ENCODE measurements around the gene DUS4L. TPM values are rescaled to one million over a fixed set of nuclear protein-coding genes. Genes with fewer than 3 reads are reported as not detected.
"Not testable (repeated sequence)": the region's sequence is repeated elsewhere in the genome, so short reads cannot be mapped to it uniquely, and the experiment has no call there.

The DUS4L gene, protein sequence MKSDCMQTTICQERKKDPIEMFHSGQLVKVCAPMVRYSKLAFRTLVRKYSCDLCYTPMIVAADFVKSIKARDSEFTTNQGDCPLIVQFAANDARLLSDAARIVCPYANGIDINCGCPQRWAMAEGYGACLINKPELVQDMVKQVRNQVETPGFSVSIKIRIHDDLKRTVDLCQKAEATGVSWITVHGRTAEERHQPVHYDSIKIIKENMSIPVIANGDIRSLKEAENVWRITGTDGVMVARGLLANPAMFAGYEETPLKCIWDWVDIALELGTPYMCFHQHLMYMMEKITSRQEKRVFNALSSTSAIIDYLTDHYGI
- total RNA-seq (2014; rRNA removed; shearing (Covaris generic); ENCODE audit: low replicate concordance): 13.1 and 26.4 TPM in 2 replicates

DNA sequence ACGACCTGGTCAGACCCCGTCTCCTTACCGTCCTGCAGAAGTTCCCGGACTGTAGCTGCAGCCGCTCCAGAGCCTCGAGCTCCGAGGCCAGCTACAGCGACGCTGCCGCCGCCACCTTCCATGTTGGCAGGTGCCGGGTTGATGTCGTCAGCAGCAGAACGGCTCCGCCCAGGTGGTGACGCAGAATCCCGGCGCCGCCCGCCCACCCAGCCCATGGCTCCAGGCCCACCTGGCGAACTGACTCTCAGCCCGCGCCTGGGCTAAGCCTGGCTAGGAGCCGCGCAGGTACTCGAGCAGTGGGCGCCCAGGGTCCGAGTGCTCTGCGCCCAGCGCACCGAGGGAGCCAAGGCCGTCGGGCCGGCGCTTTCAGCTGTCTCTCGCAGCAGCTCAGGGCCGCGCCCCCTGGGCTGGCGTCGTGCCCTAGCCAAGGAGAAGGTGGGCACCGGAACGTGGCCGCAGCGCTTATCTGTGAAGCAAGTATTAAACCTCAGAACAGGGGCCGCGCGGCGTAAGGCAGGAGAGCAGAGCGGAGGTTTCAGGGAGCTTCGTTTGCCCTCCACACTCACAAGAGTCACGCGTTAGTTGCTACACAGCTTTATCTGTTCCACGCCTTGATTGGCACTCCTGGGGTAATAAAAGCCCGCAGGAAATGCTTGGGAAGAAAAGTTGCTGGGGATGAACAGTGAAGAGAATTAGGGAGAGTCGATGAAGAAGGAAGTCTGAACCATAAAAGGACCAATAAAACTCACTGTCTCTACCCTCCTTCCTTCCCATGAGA lies at the start of gene DUS4L, which contains the start of gene COG5:
TSS of gene DUS4L (plus strand) at position 197 of the 778 bp plus-strand sequence. CDS start 3,100 bp downstream, outside the sequence.
TSS of gene COG5 (minus strand) at position 146 of the 778 bp plus-strand sequence. CDS start at position 122, 24 bp downstream.
- peak; percentile 81 for DNase-seq (ENCODE audit: low read depth)
- in situ Hi-C loops (cut with HindIII; ENCODE audit: low pct_unique_long_range_greater_than_20kb, low sequenced_read_pairs): no loop called here

DNA sequence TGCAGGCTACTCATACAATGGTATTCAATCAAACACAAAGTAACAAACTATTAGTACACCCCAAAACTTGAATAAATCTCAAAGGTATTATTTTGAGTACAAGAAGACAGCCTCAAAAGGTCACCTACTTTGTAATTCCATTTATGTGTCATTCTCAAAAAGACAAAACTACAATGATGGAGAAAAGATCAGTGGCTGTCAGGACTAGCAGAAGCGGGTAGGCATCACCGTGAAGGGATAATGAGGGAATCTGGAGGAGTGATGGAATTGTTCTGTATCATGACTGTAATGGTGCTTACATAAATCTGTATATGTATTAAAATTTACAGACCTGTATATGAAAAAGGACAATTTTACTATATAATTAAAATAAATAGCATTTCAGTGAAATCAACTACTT lies 37.1 kb upstream of the DUS4L start:
- in situ Hi-C loops (cut with HindIII; ENCODE audit: low pct_unique_long_range_greater_than_20kb, low sequenced_read_pairs): no loop called here
- DNase-seq (ENCODE audit: low read depth): no peak

DNA sequence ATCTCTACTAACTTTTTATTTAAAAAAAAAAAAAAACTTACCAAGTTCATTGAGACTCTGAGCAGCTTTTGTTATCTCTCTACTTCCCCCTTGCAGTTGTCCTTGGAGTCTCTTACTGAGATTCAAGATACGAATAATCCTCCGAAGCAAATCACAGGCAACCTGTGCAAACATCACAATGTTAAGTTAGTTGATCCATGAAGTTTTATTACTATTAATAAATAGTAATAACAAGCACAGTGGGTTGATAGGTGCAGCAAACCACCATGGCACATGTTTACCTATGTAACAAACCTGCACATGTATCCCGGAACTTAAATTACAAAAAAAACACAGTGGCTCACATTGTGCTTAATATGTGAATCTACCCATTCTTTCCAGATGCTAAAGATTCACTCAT lies 36.6 kb upstream of the DUS4L start:
- no peak for DNase-seq (ENCODE audit: low read depth)
- in situ Hi-C loops (cut with HindIII; ENCODE audit: low pct_unique_long_range_greater_than_20kb, low sequenced_read_pairs): no loop called here

DNA sequence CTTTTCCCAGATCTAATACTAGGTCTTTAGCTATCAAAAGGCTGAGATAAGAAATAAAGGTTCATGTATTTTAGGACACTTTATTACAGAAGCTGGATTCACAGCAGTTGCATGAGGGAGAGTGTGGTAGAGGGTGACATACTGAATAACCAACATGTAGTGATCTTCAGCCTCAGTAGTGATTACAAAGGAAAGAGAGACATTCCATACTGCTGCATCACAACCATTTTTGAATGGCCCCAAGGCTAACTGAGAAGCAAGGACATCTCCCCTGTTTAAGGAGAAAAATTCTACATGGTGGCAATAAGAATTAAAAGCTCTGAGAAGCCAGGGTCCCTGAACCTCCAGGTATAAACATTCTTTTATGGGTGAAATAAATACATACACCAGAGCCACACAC lies 35.3 kb upstream of the DUS4L start:
- DNase-seq (ENCODE audit: low read depth): no peak
- in situ Hi-C loops (cut with HindIII; ENCODE audit: low pct_unique_long_range_greater_than_20kb, low sequenced_read_pairs): no loop called here

DNA sequence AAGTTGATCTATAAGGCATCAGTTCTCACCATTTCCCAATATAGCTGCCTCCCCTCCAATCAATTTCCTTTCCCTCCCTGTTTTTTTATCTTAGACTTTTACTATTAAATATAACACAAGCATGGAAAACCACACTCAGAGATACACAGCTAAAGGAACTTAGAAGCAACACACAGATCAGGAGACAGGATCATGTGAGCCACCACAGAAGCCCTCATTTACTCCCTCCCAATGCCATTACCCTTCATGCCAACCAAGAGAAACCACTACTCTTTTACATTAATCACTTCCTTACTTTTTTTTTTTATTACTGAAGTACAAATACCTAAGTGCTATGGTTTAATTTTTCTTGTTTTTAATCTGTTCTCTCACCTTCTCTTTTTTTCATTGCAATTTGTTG lies 33.0 kb upstream of the DUS4L start:
- no peak for DNase-seq (ENCODE audit: low read depth)
- in situ Hi-C loops (cut with HindIII; ENCODE audit: low pct_unique_long_range_greater_than_20kb, low sequenced_read_pairs): no loop called here

DNA sequence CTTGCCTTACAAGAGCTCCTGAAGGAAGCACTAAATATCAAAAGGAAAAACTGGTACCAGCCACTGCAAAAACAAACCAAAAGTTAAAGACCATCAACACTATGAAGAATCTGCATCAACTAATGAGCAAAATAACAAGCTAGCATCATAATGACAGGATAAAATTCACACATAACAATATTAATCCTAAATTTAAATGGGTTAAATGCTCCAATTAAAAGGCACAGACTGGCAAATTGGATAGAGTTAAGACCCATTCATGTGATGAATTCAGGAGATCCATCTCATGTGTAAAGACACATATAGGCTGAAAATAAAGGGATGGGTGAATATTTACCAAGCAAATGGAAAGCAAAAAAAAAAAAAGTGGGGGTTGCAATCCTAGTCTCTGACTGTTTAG lies 29.6 kb upstream of the DUS4L start:
- in situ Hi-C loops (cut with HindIII; ENCODE audit: low pct_unique_long_range_greater_than_20kb, low sequenced_read_pairs): no loop called here
- DNase-seq (ENCODE audit: low read depth): no peak

DNA sequence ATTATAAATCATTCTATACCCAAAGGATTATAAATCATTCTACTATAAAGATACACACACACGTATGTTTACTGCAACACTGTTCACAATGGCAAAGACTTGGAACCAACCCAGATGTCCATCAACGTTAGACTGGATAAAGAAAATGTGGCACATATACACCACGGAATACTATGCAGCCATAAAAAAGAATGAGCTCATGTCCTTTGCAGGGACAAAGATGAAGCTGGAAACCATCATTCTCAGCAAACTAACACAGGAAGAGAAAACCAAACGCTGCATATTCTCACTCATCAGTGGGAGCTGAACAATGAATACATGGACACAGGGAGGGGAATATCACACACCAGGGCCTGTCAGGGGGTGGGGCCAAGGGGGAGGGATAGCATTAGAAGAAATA lies 26.5 kb upstream of the DUS4L start:
- in situ Hi-C loops (cut with HindIII; ENCODE audit: low pct_unique_long_range_greater_than_20kb, low sequenced_read_pairs); DNase-seq (ENCODE audit: low read depth): not testable (repeated sequence)

DNA sequence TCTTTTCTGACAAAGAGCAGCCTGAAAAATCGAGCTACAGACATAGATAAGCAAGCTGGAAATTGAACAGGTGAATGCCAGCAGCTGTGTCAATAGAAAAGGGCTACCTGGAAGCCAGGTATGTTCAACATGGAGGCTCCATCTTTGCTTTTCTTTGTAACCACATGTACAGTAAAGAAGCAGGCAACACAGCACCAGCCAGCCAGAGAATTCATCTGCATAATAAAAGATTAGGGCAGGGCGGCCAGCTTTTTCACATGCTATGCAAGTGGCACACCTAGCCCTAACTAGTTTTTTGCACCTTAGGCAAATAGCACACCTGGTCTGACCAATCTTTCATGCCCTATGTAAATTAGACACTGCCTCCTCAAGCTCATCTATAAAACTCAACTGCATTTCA lies 25.8 kb upstream of the DUS4L start:
- DNase-seq (ENCODE audit: low read depth): no peak
- in situ Hi-C loops (cut with HindIII; ENCODE audit: low pct_unique_long_range_greater_than_20kb, low sequenced_read_pairs): no loop called here

DNA sequence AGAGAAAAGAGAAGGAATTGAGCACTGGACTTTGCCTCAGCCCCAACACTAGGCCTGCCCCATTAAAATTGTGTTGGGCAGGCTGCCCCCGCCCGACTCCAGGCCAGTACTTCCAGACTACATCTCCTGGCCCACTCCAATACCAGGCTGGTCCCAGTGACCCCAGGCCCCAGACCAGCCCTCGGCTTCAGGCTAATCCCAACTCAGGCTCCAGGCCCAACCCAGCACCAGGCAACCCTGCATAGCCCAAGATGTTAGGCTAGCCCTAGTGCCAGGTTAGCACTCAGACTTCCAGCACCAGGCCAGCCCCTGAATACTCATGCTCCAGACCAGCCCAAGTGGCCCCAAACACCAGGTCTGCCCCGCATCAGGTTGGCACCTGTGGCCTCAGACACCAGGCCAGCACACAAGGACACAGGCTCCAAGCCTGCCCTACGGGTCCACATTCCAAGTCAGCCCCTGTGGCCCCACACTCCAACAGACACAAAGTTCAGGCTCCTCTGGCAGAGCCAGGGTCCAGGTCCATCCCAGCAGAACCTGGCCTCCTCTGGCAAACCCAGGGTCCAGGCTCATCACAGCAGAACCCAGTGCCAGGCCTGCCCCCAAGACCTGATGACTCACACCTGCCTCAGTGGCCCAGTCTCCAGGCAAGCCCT lies 20.3 kb upstream of the DUS4L start:
- DNase-seq (ENCODE audit: low read depth): no peak
- in situ Hi-C loops (cut with HindIII; ENCODE audit: low pct_unique_long_range_greater_than_20kb, low sequenced_read_pairs): no loop called here

DNA sequence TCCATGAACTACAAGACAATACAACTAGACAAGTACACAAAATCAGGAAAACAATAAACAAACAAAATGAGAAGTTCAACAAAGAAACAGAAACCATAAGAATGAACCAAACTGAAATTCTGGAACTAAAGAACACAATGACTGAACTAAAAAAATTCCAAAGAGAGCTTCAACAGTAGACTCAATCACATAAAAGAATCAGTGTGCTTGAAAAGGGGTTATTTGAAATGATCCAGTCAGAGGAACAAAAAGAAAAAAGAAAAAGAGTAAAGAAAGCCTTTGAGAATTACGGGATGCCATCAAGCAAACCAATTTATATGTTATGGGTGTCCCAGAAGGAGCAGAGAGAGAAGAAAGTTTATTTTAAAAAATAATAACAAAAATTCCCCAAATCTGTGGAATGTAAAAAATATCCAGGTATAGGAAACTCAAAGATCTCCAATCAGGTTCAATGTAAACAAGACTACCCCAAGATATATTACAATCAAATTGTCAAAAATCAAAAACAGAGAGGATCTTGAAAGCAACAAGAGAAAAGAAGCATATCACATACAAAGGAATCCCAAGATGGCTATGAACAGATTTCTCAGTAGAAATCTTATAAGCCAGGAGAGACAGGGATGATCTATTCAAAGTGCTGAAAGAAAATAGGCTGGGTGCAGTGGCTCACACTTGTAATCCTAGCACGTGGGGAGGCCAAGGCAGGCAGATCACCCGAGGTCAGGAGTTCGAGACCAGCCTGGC lies 18.8 kb upstream of the DUS4L start:
- in situ Hi-C loops (cut with HindIII; ENCODE audit: low pct_unique_long_range_greater_than_20kb, low sequenced_read_pairs): no loop called here
- DNase-seq (ENCODE audit: low read depth): no peak

DNA sequence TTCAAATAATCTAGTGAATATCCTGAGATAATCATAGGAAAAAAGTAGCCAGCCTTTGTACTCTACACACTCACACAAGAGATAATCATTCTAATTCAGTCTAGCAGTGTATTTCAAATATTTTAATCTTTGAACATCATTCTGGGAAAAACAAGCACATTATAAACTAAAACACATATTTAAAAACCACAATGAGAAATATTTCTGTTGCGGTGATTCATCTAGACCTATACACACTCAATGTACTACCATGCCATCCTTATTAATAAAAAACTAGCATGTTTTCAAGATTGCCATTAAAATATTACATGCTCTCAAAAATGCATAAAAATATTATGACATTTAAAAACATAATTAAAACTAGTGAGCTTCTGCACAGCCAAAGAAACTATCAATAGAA lies 11.8 kb upstream of the DUS4L start:
- no peak for DNase-seq (ENCODE audit: low read depth)
- in situ Hi-C loops (cut with HindIII; ENCODE audit: low pct_unique_long_range_greater_than_20kb, low sequenced_read_pairs): no loop called here

DNA sequence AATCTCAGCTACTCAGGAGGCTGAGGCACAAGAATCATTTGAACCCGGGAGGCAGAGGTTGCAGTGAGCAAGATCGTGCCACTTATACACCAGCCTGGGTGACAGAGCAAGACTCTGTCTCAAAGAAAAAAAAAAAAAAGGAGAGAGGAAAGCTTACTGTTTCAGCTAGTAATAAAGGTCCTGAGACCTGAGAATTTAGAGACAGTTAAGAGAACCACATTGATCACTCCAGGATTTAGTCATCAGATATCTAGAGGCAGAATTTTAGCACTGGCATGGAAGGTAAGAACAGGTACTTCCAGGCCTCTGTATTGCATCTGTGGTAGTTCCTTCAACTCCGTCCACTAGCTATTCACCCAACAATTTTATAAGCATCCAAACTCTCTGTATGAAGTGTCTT lies 7.9 kb upstream of the DUS4L start:
- in situ Hi-C loops (cut with HindIII; ENCODE audit: low pct_unique_long_range_greater_than_20kb, low sequenced_read_pairs): no loop called here
- no peak for DNase-seq (ENCODE audit: low read depth)

DNA sequence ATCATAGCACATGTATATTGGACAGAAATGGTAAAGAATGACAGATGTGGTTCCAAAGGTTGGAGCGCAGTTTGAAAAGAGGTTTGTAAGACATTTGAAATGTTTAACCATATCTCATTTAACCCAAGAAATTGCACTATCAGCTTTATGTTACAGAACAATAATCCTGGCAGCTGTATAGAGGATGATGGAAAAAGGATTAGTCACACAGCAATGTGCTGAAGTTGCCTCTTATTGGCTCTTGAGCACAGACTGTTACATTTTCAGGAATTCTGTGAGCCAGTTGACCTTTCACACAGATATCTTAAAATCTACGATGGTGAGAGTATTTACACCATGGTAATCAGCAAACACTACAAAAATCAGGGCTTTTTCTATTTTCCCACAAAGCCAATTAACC lies 3.9 kb upstream of the DUS4L start:
- DNase-seq (ENCODE audit: low read depth): no peak
- in situ Hi-C loops (cut with HindIII; ENCODE audit: low pct_unique_long_range_greater_than_20kb, low sequenced_read_pairs): no loop called here

DNA sequence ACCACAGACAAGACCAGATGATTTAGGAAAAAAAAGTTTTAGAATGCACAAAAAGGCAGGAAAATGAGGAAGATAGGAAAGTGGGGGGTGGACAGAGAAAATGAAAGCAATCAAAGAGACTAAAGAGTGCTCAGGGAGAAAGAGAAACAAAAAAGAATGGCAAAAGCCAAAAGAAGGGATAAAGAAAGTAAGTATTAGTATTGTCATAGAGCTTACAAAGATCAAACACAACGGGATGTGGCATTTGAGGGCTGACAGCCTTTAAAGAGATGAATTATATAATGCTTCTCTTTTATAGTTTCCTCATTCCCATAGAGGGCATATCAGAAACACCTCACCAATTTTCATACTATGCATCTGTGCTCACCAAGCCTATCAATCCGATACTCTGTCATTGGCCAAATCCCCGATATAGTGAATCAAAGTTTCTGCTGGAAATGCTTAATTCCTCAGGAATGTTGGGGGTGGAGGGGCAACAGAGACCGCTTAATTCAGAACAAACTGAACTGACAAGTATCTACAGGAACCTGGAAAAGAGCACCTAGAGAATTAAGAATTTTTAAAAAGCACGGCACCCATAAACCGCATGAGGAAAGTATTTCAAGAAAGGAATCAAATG lies 2.8 kb upstream of the DUS4L start:
- DNase-seq (ENCODE audit: low read depth): no peak
- in situ Hi-C loops (cut with HindIII; ENCODE audit: low pct_unique_long_range_greater_than_20kb, low sequenced_read_pairs): no loop called here

DNA sequence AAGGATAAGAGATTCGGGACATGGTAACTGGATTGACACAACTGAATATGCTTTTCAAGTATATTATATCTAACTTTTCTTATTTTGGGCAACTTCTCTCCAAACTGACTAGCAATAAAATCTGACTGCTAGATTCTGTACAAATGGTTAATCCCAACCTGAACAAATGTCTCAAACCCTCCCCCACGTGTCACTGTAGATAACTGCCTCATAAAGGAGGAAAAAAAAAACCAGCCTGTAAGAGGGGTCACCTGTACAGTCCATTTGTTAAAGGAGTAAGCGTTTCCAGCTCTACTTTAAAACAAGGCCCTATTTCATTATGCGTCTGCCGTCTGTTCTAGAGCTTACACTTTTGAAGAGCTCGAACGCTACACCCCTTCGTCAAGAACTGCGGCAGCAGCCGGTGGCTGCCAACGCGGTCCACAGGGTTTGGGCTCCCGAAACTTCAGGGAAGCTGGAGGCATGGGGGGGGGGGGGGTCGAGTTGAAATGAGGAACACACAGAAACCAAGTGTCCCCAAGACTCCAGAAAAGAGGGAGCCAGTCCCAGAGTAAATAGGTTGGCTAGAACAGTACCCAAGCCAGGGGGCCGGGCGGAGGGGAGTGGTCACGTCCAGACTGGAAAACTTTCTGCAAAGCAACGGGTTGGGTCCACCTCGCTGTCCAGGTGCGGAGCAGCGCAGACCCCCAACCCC lies 543 bp upstream of the DUS4L start:
- in situ Hi-C loops (cut with HindIII; ENCODE audit: low pct_unique_long_range_greater_than_20kb, low sequenced_read_pairs): no loop called here
- DNase-seq (ENCODE audit: low read depth): peak; percentile 73

DNA sequence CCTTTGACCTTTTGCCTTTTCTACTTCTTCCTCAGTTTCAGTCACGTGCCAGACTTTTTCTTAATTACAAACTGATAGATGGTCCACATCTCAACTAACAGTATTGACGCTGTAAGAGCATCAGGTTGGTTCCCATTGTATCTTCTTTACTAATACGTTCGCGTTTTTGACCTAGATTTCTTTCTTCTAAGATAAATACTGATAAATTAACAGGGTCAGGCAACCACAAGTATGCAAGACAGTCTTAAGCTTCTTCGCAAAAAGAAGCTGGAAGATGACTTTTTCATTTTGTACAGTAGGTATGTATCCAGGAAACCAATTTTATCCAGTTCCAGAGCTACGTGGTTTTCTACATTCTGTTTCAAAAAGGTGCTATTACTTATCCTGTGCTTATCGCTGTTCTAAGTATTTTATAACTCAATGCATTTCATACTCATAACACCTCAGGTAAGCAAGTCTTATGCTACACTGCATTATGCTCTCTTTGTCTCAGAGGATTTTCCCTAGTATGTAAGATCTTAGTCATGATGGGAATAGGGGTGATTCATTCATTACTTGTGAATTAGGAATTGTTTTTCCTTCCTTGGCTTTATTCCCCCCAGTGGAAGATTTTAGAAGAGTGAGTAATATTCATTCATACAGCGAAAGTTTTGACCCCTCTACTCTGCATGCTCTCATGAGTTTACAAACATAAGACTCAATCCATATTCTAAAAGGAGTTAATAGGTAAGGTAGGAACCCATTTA lies 955 bp downstream of the DUS4L start:
- in situ Hi-C loops (cut with HindIII; ENCODE audit: low pct_unique_long_range_greater_than_20kb, low sequenced_read_pairs): no loop called here
- DNase-seq (ENCODE audit: low read depth): peak; percentile 67

DNA sequence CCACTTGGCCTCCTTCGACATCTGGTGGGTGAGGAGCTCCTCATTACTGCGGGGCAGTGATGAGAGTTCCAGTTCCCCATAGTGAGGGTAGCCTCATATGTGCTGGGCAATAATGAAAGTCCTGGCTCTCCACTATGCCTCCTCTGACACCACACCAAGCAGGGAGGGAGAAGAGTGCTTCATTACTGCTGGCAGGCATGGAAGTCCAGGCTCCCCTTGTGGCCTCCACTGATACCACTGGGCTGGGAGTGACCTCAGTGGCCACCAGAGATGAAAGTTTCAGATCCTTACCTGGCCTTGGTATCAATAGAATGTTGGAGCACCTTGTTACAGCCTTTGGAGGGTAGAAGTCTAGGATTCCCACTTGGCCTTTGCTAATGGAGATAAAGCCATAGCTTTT lies 6.5 kb downstream of the DUS4L start:
- in situ Hi-C loops (cut with HindIII; ENCODE audit: low pct_unique_long_range_greater_than_20kb, low sequenced_read_pairs): no loop called here

More for the DNA sequence above, 6.5 kb downstream of the DUS4L start:
- DNase-seq (ENCODE audit: low read depth): no peak
